Measurements from ENCODE around the gene MCU.

- TF ChIP-seq, protein P1, sequence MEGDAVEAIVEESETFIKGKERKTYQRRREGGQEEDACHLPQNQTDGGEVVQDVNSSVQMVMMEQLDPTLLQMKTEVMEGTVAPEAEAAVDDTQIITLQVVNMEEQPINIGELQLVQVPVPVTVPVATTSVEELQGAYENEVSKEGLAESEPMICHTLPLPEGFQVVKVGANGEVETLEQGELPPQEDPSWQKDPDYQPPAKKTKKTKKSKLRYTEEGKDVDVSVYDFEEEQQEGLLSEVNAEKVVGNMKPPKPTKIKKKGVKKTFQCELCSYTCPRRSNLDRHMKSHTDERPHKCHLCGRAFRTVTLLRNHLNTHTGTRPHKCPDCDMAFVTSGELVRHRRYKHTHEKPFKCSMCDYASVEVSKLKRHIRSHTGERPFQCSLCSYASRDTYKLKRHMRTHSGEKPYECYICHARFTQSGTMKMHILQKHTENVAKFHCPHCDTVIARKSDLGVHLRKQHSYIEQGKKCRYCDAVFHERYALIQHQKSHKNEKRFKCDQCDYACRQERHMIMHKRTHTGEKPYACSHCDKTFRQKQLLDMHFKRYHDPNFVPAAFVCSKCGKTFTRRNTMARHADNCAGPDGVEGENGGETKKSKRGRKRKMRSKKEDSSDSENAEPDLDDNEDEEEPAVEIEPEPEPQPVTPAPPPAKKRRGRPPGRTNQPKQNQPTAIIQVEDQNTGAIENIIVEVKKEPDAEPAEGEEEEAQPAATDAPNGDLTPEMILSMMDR (IDR thresholded peaks at IDR 0.05): no peak
- no peak for TF ChIP-seq POLR2A (IDR thresholded peaks at IDR 0.05)
- TF ChIP-seq EP300 (IDR thresholded peaks at IDR 0.05): no peak
- TF ChIP-seq POLR2AphosphoS5 (IDR thresholded peaks at IDR 0.05): no peak
These were observed 207.6 kb downstream of the MCU start for GRCh38 chr10:72899545-72899944.

Measured in stomach (tissue), 4 donors.